SW480 (cell line): ENCODE data around the gene SYVN1.
A peak's percentile ranks its signal among the peaks of the same experiment; 100 is the strongest.
"Not testable (repeated sequence)": the region's sequence is repeated elsewhere in the genome, so short reads cannot be mapped to it uniquely, and the experiment has no call there.

Experiments used
- DNase-seq: peaks from one replicate; pipeline ENCODE4 v3.0.0-alpha.2; 2016; ENCODE audit warnings: low spot score

Gene SYVN1

GRCh38 chr11:65151331-65151899 lies 17.1 kb upstream of the SYVN1 start:
- no peak for DNase-seq

- DNase-seq = peak; percentile 86
Observed at GRCh38 chr11:65150509-65151299, 16.4 kb upstream of the SYVN1 start.

GRCh38 chr11:65150131-65150508 lies 15.8 kb upstream of the SYVN1 start:
- not testable (repeated sequence) for DNase-seq

- no peak for DNase-seq
Observed at GRCh38 chr11:65148657-65149056, 14.3 kb upstream of the SYVN1 start.

- DNase-seq = no peak
Observed at GRCh38 chr11:65147352-65148075, 13.2 kb upstream of the SYVN1 start.

- DNase-seq = no peak
Observed at GRCh38 chr11:65141896-65142494, 7.7 kb upstream of the SYVN1 start.

- DNase-seq = no peak
Observed at GRCh38 chr11:65136515-65137096, 2.3 kb upstream of the SYVN1 start.

GRCh38 chr11:65135633-65136145 lies 1.4 kb upstream of the SYVN1 start:
- no peak for DNase-seq

GRCh38 chr11:65134952-65135632 lies 773 bp upstream of the SYVN1 start:
- peak; percentile 99 for DNase-seq

GRCh38 chr11:65133724-65134123 lies 595 bp downstream of the SYVN1 start:
- no peak for DNase-seq

GRCh38 chr11:65132988-65133700 lies 1.2 kb downstream of the SYVN1 start:
- peak; percentile 67 for DNase-seq

GRCh38 chr11:65132238-65132987 lies 1.9 kb downstream of the SYVN1 start:
- DNase-seq = no peak

GRCh38 chr11:65131895-65132237 lies 2.5 kb downstream of the SYVN1 start:
- no peak for DNase-seq

- no peak for DNase-seq
Observed at GRCh38 chr11:65131417-65131776, 2.9 kb downstream of the SYVN1 start.

GRCh38 chr11:65130631-65131416 lies 3.5 kb downstream of the SYVN1 start:
- DNase-seq = no peak

GRCh38 chr11:65129649-65130441 lies 4.5 kb downstream of the SYVN1 start:
- DNase-seq = no peak

- DNase-seq = no peak
Observed at GRCh38 chr11:65128182-65129145, 5.9 kb downstream of the SYVN1 start.
